ENCODE measurements around the gene OPA3.
"Not testable (repeated sequence)": the region's sequence is repeated elsewhere in the genome, so short reads cannot be mapped to it uniquely, and the experiment has no call there.

The OPA3 gene

GRCh38 chr19:45518469-45518826 lies 66.2 kb downstream of the OPA3 start:
- no peak for DNase-seq (ENCODE audit: low read depth)

- no peak for DNase-seq (ENCODE audit: low read depth)
These were observed 66.7 kb downstream of the OPA3 start for GRCh38 chr19:45517641-45518468.

- no peak for DNase-seq (ENCODE audit: low read depth)
These were observed 67.4 kb downstream of the OPA3 start for GRCh38 chr19:45517238-45517637.

DNA sequence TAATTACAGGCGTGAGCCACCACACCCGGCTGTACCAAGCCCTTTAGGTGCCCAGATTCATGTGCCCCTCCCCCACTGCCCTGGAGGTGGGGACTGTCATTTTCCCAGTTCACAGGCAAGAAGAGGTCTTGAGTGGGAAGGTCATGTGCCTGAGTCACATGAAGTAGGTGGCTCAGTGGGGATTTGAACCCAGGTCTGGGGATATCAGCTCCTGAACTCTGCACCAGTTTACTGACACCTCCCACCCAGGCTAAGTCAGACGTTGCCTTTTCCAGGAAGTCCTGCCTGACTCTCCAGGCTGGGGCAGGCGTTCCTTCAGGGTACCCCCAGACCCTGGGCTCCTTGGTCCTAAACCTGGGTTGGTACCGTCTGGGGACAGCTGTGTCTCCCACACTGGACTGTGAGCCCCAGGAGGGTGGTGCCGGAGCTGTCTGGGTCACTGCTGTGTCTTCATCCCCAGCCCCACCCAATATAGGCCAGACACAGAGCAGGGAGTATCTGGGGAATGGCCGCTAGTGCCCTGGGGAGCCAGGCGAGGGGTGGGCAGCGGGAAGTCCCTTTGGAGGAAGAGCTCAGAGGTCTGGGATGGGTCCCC lies 68.7 kb downstream of the OPA3 start:
- DNase-seq (ENCODE audit: low read depth) = peak; percentile 49

- no peak for DNase-seq (ENCODE audit: low read depth)
These were observed 69.4 kb downstream of the OPA3 start for GRCh38 chr19:45515081-45515624.

DNA sequence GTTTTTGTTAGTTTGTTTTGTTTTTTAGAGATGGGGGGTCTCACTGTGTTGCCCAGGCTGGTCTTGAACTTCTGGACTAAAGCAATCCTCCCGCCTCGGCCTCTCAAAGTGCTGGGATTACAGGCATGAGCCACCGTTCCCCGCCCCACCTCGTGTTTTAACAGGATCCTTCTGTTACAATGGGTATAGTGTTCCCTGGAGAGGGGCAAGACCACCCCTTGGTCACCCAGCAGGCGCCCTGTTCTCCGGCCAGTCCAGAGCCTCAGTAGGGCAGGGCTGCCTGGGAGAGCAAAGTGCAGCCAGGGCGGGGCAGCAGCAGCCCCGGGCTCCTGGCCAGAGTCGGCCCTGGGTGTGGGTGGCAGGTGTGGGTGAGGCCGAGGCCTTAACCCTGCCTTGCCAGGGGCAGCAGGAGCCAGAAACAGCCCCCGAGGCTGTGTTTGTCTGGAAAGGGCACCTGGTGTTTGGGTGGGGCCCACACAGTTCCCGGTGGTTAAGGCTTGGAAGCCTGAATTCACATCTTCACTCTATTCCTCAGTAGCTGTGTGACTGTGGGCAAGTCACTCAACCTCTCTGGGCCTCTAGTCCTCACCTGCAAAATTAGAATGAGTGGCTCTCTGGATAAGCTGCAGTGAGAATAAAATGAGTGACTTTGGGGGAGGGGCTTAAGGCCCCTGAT lies 70.1 kb downstream of the OPA3 start:
- no peak for DNase-seq (ENCODE audit: low read depth)

- DNase-seq (ENCODE audit: low read depth) = no peak
These were observed 71.6 kb downstream of the OPA3 start for GRCh38 chr19:45512881-45513483.

DNA sequence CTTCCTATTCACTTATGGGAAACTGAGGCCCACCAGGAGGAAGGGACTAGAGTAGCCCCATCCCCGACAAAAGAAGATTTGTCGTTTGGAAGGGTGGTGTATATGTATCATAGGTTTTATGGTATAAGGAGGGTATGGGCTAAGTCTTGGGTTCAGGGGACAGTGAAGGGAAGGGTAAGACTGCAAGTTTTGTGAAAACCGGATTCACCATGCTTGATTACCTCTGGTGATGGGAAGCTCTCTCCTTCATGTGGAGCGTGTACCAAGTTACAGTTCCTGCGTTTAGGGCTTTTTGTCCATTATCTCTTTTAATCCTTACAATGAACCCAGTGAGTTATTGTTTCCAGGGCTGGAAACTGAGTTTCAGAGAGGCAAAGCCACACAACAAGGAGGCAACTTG lies 73.5 kb downstream of the OPA3 start:
- no peak for DNase-seq (ENCODE audit: low read depth)

- not testable (repeated sequence) for DNase-seq (ENCODE audit: low read depth)
These were observed 74.2 kb downstream of the OPA3 start for GRCh38 chr19:45510352-45510751.

DNA sequence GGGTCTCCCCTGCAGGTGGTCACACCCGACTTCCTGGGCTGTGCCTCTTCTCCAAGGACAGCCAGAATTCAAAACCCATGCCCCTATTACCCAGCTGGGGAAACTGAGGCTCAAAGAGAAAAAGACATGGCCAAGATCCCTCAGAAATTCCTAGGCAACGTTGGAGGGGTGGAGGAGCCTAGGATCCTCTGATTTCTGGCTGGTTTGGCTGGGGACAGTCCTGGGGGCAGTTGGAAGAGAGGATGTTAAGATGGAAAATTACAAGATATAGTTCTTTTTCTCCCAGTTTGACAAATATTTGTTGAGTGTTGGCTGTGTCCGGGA lies 74.9 kb downstream of the OPA3 start:
- no peak for DNase-seq (ENCODE audit: low read depth)

- no peak for DNase-seq (ENCODE audit: low read depth)
These were observed 75.5 kb downstream of the OPA3 start for GRCh38 chr19:45508861-45509691.

DNA sequence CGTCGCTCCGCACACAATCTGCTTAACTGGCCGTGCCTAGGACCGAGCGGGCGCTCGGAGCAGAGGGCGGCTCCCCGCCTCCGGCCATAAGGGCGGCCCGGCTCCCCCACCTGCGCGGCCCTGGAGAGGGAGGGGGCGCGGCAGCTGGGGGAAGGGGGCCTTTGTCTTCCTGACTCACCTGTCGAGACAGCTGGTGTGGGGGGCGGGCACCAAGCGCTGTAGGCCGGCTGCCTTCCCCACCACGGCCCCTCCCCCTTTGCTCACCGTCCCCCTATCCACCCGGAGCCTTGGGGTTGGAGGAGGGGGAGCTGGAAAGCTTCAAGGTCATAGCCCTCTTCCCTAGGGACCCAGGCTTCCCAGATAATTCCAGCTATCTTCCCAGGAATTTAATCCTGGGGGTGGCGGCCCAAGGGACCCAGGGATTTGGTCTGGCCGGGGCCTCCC lies 76.2 kb downstream of the OPA3 start:
- peak; percentile 47 for DNase-seq (ENCODE audit: low read depth)

GRCh38 chr19:45507872-45508416 lies 76.7 kb downstream of the OPA3 start:
- no peak for DNase-seq (ENCODE audit: low read depth)

- DNase-seq (ENCODE audit: low read depth) = peak; percentile 88
These were observed 77.4 kb downstream of the OPA3 start, which contains the start of gene VASP for GRCh38 chr19:45506989-45507871. TSS of gene VASP (plus strand) at chr19:45507479. CDS start at chr19:45507772, 293 bp downstream.

- DNase-seq (ENCODE audit: low read depth) = peak; percentile 100
These were observed 78.2 kb downstream of the OPA3 start for GRCh38 chr19:45506246-45506988.

DNA sequence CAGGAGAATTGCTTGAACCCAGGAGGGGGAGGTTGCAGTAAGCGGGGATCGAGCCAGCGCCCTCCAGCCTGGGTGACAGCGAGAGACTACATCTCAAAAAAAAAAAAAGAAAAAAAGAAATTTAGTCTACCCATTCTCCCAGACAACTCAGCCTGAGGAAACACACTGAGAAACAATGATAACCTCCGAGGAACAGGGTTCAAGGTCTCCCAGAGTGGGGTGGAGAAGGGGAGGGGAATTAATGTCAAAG lies 78.7 kb downstream of the OPA3 start:
- DNase-seq (ENCODE audit: low read depth) = no peak

GRCh38 chr19:45505151-45505995 lies 79.2 kb downstream of the OPA3 start:
- no peak for DNase-seq (ENCODE audit: low read depth)

GRCh38 chr19:45503909-45504308 lies 80.7 kb downstream of the OPA3 start:
- DNase-seq (ENCODE audit: low read depth) = no peak

DNA sequence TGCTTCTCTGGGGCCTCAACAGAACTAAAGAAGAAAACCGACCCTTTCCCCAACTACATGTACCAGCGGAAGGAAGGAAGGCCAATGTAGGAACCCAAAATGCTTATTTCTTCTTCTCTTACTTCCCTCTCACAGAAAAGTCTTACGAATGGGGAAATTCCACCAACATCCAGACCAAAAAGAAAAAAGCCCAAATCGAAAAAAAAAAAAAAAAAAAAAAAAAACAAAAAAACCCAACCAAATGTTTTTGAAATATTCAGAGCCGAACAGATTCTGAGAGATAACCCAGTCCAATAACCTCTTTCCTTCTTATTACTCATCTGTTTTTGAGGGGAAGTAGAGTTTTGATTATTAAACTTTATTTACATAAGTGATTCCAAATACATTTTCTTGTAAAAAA lies 82.5 kb downstream of the OPA3 start:
- DNase-seq (ENCODE audit: low read depth) = no peak
